Stimulated activated CD4-positive, alpha-beta T cell treated with anti-CD3 and anti-CD28 coated beads, TNF-alpha, amount 100 ng/mL, for 4 hours (primary cell): ENCODE measurements around the gene COL25A1.

Experiments
- DNase-seq, 3 experiments: peaks; one replicate each; pipeline ENCODE4 v3.0.0-alpha.2; 2020; ENCODE audit warnings: low read depth in 3 of 3

Gene COL25A1

GRCh38 chr4:109302361-109303139 is at the start of gene COL25A1:
Gene COL25A1 (minus strand): TSS chr4:109302658.
- DNase-seq = peak in 1 of 3 experiments; percentile 30

GRCh38 chr4:109350121-109350520 is 47.7 kb upstream of the COL25A1 start:
- DNase-seq = no peak

GRCh38 chr4:109334129-109335105 is 32.0 kb upstream of the COL25A1 start:
- no peak for DNase-seq

- no peak for DNase-seq
Observed at GRCh38 chr4:109332926-109333464, 30.5 kb upstream of the COL25A1 start.

GRCh38 chr4:109327641-109328040 is 25.2 kb upstream of the COL25A1 start:
- no peak for DNase-seq

- no peak for DNase-seq
Observed at GRCh38 chr4:109325698-109326097, 23.2 kb upstream of the COL25A1 start.

GRCh38 chr4:109323348-109323747 is 20.9 kb upstream of the COL25A1 start:
- DNase-seq = no peak

- no peak for DNase-seq
Observed at GRCh38 chr4:109321232-109321631, 18.8 kb upstream of the COL25A1 start.

GRCh38 chr4:109319684-109320083 is 17.2 kb upstream of the COL25A1 start:
- DNase-seq = no peak

- no peak for DNase-seq
Observed at GRCh38 chr4:109319156-109319555, 16.7 kb upstream of the COL25A1 start.

- DNase-seq = no peak
Observed at GRCh38 chr4:109315818-109316217, 13.4 kb upstream of the COL25A1 start.

GRCh38 chr4:109315341-109315740 is 12.9 kb upstream of the COL25A1 start:
- no peak for DNase-seq

GRCh38 chr4:109313168-109314133 is 11.0 kb upstream of the COL25A1 start:
- DNase-seq = no peak

- DNase-seq = no peak
Observed at GRCh38 chr4:109303140-109303496, 660 bp upstream of the COL25A1 start.

GRCh38 chr4:109301651-109302360 is 652 bp downstream of the COL25A1 start:
- no peak for DNase-seq

GRCh38 chr4:109298279-109299010 is 4.0 kb downstream of the COL25A1 start:
- DNase-seq = no peak

- no peak for DNase-seq
Observed at GRCh38 chr4:109296527-109296926, 5.9 kb downstream of the COL25A1 start.

GRCh38 chr4:109295081-109295480 is 7.4 kb downstream of the COL25A1 start:
- no peak for DNase-seq

- DNase-seq = no peak
Observed at GRCh38 chr4:109294468-109295020, 7.9 kb downstream of the COL25A1 start.

- no peak for DNase-seq
Observed at GRCh38 chr4:109294006-109294405, 8.5 kb downstream of the COL25A1 start.
